OCI-LY1 (cell line): Measurements from ENCODE around the gene PAM.

Experiments
- H2AFZ ChIP-seq: fragments of 200-600 bp; sonication (generic), shearing (Covaris generic); 2 replicates; pipeline ENCODE4 v1.6.0; 2014; ENCODE audit warnings: antibody characterized with exemption, mild to moderate bottlenecking, low read length
- H3F3A ChIP-seq: fragments of 200-600 bp; sonication (generic), shearing (Covaris generic); 2 replicates; pipeline ENCODE4 v1.6.0; 2014; ENCODE audit warnings: mild to moderate bottlenecking, antibody characterized with exemption, low read length, moderate library complexity; ENCODE audit not compliant: insufficient read depth
- H3K27ac ChIP-seq: fragments of 200-600 bp; sonication (generic); 2 replicates; pipeline ENCODE4 v1.5.1; 2014; ENCODE audit warnings: low read length, mixed run types, mild to moderate bottlenecking, low read depth; ENCODE audit not compliant: poor library complexity, severe bottlenecking
- H3K27me3 ChIP-seq: fragments of 200-600 bp; sonication (generic); 2 replicates; pipeline ENCODE4 v1.6.0; 2014; ENCODE audit warnings: antibody characterized with exemption, mild to moderate bottlenecking, low read length, moderate library complexity; ENCODE audit not compliant: insufficient read depth
- H3K36me3 ChIP-seq: fragments of 200-600 bp; sonication (generic); 2 replicates; pipeline ENCODE4 v1.6.1; 2014; ENCODE audit warnings: mild to moderate bottlenecking, antibody characterized with exemption, low read length, moderate library complexity, mixed read lengths; ENCODE audit not compliant: insufficient read depth
- H3K4me1 ChIP-seq: fragments of 200-600 bp; sonication (generic); 2 replicates; pipeline ENCODE4 v1.5.1; 2014; ENCODE audit warnings: mild to moderate bottlenecking, low read length, moderate library complexity; ENCODE audit not compliant: insufficient read depth, severe bottlenecking
- H3K4me2 ChIP-seq: fragments of 200-600 bp; sonication (generic), shearing (Covaris generic); 2 replicates; pipeline ENCODE4 v1.6.1; 2014; ENCODE audit warnings: low read length
- H3K4me3 ChIP-seq: fragments of 200-600 bp; sonication (generic); 2 replicates; pipeline ENCODE4 v1.5.1; 2014; ENCODE audit warnings: low read length, low read depth, mild to moderate bottlenecking, mixed read lengths; ENCODE audit not compliant: poor library complexity, severe bottlenecking
- H3K79me2 ChIP-seq: fragments of 200-600 bp; shearing (Covaris generic); 2 replicates; pipeline ENCODE4 v1.6.1; 2016; ENCODE audit warnings: mixed run types, low read length, mixed read lengths; ENCODE audit not compliant: insufficient read depth
- H3K9ac ChIP-seq: fragments of 200-600 bp; sonication (generic), shearing (Covaris generic); 2 replicates; pipeline ENCODE4 v1.6.1; 2014; ENCODE audit warnings: mild to moderate bottlenecking, low read length, mixed read lengths
- H3K9me2 ChIP-seq: fragments of 200-600 bp; sonication (generic), shearing (Covaris generic); 2 replicates; pipeline ENCODE4 v1.6.1; 2014; ENCODE audit warnings: low read depth, mild to moderate bottlenecking, low read length, mixed read lengths
- H3K9me3 ChIP-seq: fragments of 200-600 bp; shearing (Covaris generic); 2 replicates; pipeline ENCODE4 v1.6.1; 2014; ENCODE audit warnings: low read length, mixed read lengths
- H4K20me1 ChIP-seq: fragments of 200-600 bp; sonication (generic), shearing (Covaris generic); 2 replicates; pipeline ENCODE4 v1.6.0; 2016; ENCODE audit warnings: mild to moderate bottlenecking, low read length; ENCODE audit not compliant: insufficient read depth
- EZH2 ChIP-seq: fragments of 200-600 bp; sonication (generic), shearing (Covaris generic); IDR thresholded peaks from 2 replicates; pipeline ENCODE4 v1.8.0; 2017; ENCODE audit warnings: borderline replicate concordance, mixed run types, mild to moderate bottlenecking, antibody characterized with exemption, low read length, moderate library complexity, mixed read lengths
- TF ChIP-seq, protein P1 (sequence below): fragments of 200-600 bp; sonication (generic), shearing (Covaris generic); IDR thresholded peaks from 2 replicates; pipeline ENCODE4 v1.5.1; 2017; ENCODE audit warnings: mild to moderate bottlenecking, antibody characterized with exemption, low read length, moderate library complexity, mixed read lengths

Gene PAM

DNA sequence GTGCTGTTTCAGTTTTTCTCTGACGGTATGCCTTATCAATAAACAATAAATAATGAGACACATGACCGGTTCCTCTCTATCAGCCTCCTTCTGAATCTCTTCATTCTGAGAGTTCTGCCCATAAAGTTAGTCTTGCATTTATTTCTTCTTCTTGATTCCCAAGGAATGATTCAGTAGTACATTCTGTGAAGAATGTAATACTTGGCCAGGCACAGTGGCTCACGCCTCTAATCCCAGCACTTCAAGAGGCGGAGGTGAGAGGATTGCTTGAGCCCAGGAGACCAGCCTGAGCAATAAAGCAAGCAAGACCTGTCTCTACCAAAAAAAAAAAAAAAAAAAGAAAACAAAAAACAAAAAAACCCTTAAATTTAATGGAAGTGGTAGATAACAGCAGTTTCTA, 53.9 kb downstream of the PAM start:
- no peak overlapping the region for H3K9ac ChIP-seq
- H3K79me2 ChIP-seq, result no peaks in the 10 kb centered on the region
- H4K20me1 ChIP-seq, result no peaks in the 10 kb centered on the region
- H3F3A ChIP-seq, result no peaks in the 10 kb centered on the region
- H3K9me2 ChIP-seq, result no peaks in the 10 kb centered on the region
- no peak overlapping the region for H3K4me3 ChIP-seq
- H3K9me3 ChIP-seq, result no peaks in the 10 kb centered on the region
- TF ChIP-seq, protein P1, sequence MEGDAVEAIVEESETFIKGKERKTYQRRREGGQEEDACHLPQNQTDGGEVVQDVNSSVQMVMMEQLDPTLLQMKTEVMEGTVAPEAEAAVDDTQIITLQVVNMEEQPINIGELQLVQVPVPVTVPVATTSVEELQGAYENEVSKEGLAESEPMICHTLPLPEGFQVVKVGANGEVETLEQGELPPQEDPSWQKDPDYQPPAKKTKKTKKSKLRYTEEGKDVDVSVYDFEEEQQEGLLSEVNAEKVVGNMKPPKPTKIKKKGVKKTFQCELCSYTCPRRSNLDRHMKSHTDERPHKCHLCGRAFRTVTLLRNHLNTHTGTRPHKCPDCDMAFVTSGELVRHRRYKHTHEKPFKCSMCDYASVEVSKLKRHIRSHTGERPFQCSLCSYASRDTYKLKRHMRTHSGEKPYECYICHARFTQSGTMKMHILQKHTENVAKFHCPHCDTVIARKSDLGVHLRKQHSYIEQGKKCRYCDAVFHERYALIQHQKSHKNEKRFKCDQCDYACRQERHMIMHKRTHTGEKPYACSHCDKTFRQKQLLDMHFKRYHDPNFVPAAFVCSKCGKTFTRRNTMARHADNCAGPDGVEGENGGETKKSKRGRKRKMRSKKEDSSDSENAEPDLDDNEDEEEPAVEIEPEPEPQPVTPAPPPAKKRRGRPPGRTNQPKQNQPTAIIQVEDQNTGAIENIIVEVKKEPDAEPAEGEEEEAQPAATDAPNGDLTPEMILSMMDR, result no peak
- no peak for TF ChIP-seq EZH2
- H3K4me1 ChIP-seq, result no peaks in the 10 kb centered on the region
- no peaks in the 10 kb centered on the region for H3K27me3 ChIP-seq
- no peak overlapping the region for H3K4me2 ChIP-seq
- no peak overlapping the region for H2AFZ ChIP-seq
- no peak overlapping the region for H3K27ac ChIP-seq
- H3K36me3 ChIP-seq, result no peaks in the 10 kb centered on the region

GRCh38 chr5:102811972-102812371, 56.9 kb downstream of the PAM start:
- no peaks in the 10 kb centered on the region for H3K9me3 ChIP-seq
- H3K4me2 ChIP-seq, result no peak overlapping the region
- TF ChIP-seq, protein P1, result no peak
- no peak for TF ChIP-seq EZH2
- H4K20me1 ChIP-seq, result no peaks in the 10 kb centered on the region
- no peak overlapping the region for H2AFZ ChIP-seq
- no peaks in the 10 kb centered on the region for H3K36me3 ChIP-seq
- no peaks in the 10 kb centered on the region for H3K9me2 ChIP-seq
- H3K79me2 ChIP-seq, result no peaks in the 10 kb centered on the region
- no peaks in the 10 kb centered on the region for H3F3A ChIP-seq
- H3K27ac ChIP-seq, result no peak overlapping the region
- no peak overlapping the region for H3K9ac ChIP-seq
- no peak overlapping the region for H3K4me3 ChIP-seq
- no peaks in the 10 kb centered on the region for H3K27me3 ChIP-seq
- H3K4me1 ChIP-seq, result no peaks in the 10 kb centered on the region

DNA sequence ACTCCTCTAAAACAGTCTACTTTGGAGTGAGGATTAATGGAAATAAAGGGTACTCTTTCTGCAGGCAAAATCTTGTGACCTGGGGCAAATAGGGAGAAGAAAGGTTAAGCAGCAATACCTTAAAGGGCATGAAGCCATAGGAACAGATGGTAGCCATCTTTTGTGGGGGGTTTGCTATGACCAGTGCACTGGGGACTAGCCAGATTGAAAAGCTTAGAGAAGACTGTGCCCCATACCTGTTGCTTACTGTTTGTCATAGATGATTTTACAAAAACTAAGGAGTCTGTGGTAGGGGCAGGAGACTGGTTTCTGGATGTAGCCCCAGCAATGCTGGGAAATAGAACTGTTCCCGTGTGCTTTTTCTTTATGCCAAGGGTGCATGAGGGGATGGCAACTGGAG, 58.6 kb downstream of the PAM start:
- H3K27ac ChIP-seq, result no peak overlapping the region
- H2AFZ ChIP-seq, result no peak overlapping the region
- TF ChIP-seq, protein P1, result no peak
- no peak for TF ChIP-seq EZH2
- H3K9ac ChIP-seq, result no peak overlapping the region
- H3K9me3 ChIP-seq, result no peaks in the 10 kb centered on the region
- H3K36me3 ChIP-seq, result no peaks in the 10 kb centered on the region
- no peak overlapping the region for H3K4me3 ChIP-seq
- no peaks in the 10 kb centered on the region for H4K20me1 ChIP-seq
- no peaks in the 10 kb centered on the region for H3K27me3 ChIP-seq
- H3K4me2 ChIP-seq, result no peak overlapping the region
- H3K79me2 ChIP-seq, result no peaks in the 10 kb centered on the region
- H3F3A ChIP-seq, result no peaks in the 10 kb centered on the region
- H3K4me1 ChIP-seq, result no peaks in the 10 kb centered on the region
- no peaks in the 10 kb centered on the region for H3K9me2 ChIP-seq
